Fibroblast of pulmonary artery (primary cell): ENCODE results near the gene IL22.

ENCODE experiments used
- DNase-seq: peaks from one replicate; pipeline ENCODE4 v3.0.0-alpha.2; 2010; ENCODE audit warnings: low read depth
- H3K4me3 ChIP-seq: replicated peaks from 2 replicates; pipeline ENCODE4 v1.5.1; 2011; ENCODE audit warnings: low read depth, mild to moderate bottlenecking, control low read depth, low read length, moderate library complexity
- CTCF ChIP-seq: IDR thresholded peaks from 2 replicates; pipeline ENCODE4 v1.5.1; 2011; ENCODE audit warnings: mild to moderate bottlenecking, control low read depth, low read length, inconsistent platforms; ENCODE audit errors: missing control alignments

Gene IL22

GRCh38 chr12:68276402-68276930 is 23.1 kb upstream of the IL22 start:
- no peak overlapping the region for H3K4me3 ChIP-seq
- no peak for DNase-seq
- no peak for TF ChIP-seq CTCF

- TF ChIP-seq CTCF: no peak
- DNase-seq: no peak
- no peak overlapping the region for H3K4me3 ChIP-seq
Observed at GRCh38 chr12:68272732-68273131, 19.3 kb upstream of the IL22 start.

GRCh38 chr12:68271346-68271745 is 17.9 kb upstream of the IL22 start:
- peak; percentile 91 for DNase-seq
- TF ChIP-seq CTCF: no peak
- H3K4me3 ChIP-seq: no peak overlapping the region

GRCh38 chr12:68270358-68270757 is 17.0 kb upstream of the IL22 start:
- DNase-seq: no peak
- no peak overlapping the region for H3K4me3 ChIP-seq
- no peak for TF ChIP-seq CTCF

GRCh38 chr12:68269779-68270178 is 16.4 kb upstream of the IL22 start:
- DNase-seq: no peak
- no peak for TF ChIP-seq CTCF

GRCh38 chr12:68268967-68269366 is 15.6 kb upstream of the IL22 start:
- no peak for TF ChIP-seq CTCF
- DNase-seq: no peak
- H3K4me3 ChIP-seq: no peak overlapping the region

More at GRCh38 chr12:68269779-68270178, 16.4 kb upstream of the IL22 start:
- no peak overlapping the region for H3K4me3 ChIP-seq

GRCh38 chr12:68267892-68268396 is 14.5 kb upstream of the IL22 start:
- H3K4me3 ChIP-seq: no peak overlapping the region
- TF ChIP-seq CTCF: no peak
- peak; percentile 88 for DNase-seq
